HG03442 (cell line): ENCODE results near the gene NPAT.
"Not testable (repeated sequence)": the region's sequence is repeated elsewhere in the genome, so short reads cannot be mapped to it uniquely, and the experiment has no call there.

Source experiments
- ATAC-seq: cut with Tn5 transposase; IDR thresholded peaks from one replicate; pipeline ENCODE4 v1.9.1; 2021; ENCODE audit warnings: mild to moderate bottlenecking, moderate library complexity; ENCODE audit not compliant: unreplicated experiment

Gene NPAT

DNA sequence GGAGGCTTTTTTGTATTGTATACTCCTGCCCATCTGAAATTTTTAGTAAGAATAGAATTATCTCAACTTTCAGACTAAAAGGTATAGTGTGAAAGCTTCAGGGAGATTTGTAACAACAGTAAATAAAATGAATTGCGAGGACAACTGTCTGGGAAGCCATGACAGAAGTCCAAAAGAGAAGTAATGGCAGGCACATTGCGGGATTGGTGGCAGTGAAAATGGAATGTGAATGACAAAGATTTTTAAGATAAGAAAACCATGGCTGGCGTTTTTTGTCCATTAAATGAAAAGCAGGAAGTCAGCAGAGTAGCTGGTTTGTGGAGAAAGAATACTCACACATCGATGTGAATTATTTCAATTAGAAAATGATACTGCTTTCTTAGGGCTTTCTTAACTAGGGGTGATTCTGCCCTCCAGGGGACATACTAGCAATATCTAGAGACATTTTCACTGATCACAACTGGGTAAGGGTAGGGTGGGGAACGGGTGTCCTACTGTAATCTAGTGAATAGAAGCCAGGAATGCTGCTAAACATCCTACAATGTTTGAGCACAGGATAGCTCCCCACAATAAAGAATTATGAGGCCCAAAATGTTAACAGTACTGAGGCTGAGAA lies 1.6 kb downstream of the NPAT start:
- ATAC-seq = no peak

DNA sequence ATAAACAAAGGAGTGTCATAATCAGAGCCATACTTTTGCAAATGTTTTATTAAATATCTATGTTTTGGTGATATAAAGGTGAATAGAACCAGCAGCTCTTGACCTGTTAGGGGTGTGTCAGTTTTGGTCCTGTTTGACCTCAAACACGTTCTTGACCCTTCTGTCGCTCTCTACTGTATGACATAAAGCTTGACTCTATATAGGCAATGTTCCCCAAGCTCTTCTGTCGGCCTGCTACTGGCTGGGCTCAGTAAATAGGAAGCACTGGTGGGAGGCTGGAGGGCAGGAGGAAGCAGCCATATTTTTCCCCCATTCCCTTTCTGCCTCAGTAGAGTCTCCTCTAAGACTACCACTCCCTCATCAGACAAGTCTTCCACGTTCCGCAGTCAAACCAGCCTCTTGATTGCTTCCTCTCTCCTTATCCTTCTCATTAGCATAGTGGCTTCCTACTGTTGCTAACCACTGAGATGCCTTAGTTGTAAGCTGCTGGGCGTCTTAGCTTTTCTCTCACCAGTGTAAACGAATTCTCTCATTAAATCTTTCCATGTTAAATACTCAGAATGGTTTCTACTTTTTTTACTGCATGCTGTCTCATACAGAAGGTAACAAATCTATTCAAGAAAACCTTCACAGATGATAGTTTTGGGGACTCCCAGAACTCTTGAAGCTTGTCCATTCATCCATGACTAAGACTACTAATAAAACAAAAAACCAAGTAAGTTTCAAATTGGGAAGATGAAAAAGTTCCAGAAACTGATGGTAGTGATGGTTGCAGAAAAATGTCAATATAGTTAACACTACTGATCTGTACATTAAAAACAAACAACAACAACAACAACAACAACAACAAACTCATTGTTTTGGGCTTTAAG lies 3.3 kb downstream of the NPAT start:
- no peak for ATAC-seq

GRCh38 chr11:108218455-108218854 lies 4.0 kb downstream of the NPAT start:
- no peak for ATAC-seq

DNA sequence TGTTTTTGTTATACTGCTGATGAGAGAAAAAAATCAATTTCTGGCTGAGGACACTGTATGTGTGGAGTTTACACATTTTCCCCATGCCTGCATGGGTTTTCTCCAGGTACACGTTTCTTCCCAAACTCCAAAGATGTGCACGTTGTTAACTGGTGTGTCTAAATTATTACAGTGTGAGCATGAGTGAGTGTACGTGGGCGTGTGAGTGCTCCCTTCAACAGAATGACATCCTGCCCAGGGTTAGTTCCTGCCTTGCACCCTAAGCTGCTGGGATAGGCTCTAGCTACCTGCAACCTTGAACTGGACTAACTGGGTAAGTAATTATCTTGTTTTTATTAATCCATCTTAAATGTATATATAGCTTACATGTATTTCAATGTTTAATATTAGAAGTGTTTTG lies 5.5 kb downstream of the NPAT start:
- ATAC-seq = no peak

DNA sequence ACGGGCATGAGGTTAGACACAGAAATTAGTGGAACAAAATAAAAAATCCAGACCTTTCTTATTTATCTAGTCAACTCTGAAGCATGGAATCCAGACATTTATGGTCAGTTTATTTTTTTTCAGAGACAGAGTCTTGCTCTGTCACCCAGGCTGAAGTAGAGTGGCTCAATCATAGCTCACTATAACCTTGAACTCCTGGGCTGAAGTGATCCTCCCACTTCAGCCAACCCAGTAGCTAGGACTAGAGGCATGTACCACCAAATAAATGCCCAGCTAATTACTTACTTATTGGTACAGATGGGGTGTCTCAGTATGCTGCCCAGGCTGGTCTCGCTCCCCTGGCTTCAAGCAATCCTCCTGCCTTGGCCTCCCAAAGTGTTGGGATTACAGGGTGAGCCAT lies 8.7 kb downstream of the NPAT start:
- ATAC-seq = no peak

DNA sequence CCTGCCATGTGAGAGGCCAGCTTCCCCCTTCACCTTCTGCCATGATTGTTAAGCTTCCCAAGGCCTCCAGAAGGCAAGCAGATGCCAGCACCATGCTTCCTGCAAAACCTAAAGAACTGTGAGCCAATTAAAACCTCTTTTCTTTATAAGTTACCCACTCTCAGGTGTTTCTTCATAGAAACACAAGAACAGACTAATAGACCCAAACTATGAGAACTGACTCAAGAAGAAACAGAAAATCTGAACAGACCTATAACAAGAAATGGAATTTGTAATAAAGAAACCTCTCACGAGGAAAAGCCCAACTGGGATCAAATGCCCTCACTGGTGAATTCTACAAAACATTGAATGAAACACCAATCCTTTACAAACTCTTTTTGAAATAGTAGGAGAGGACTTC lies 12.0 kb downstream of the NPAT start:
- no peak for ATAC-seq

DNA sequence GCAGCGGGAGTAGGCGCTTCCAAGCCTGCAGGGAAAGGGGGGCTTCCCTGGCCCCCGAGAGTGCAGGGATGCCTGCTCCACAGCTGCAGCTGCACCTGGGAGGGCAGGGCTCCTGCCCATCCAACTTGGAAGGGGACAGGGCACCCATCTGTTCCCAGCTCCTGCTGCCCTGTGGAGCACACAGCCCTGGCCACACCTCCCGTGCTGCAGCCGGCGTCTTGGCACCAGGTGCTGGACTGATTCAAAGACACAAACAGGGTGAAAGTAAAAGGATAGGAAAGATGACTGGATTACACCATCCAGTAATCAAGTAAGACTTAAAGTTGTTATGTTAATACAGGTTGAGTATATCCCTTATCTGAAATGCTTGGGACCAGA lies 14.8 kb downstream of the NPAT start:
- ATAC-seq = no peak

GRCh38 chr11:108206969-108207682 lies 15.3 kb downstream of the NPAT start:
- ATAC-seq = no peak

DNA sequence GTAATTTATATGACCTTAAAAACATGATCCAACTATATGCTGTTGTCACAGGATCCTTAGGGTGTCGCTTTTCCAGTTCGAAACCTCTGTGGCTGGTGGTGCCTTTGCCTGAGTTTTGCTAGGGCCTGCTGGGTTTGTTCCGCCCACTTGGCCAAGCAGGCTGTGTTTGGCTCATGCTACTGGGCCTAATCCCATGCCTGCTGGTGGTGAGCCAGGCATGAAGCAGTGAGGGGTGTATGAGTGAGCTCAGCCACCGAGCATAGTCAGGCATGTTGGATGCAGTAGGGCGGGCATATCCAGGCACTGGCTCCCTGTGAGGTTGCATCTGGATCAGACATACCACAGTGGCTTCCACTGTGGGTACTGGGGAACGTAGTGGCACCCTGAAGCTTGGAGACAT lies 16.3 kb downstream of the NPAT start:
- ATAC-seq = no peak

DNA sequence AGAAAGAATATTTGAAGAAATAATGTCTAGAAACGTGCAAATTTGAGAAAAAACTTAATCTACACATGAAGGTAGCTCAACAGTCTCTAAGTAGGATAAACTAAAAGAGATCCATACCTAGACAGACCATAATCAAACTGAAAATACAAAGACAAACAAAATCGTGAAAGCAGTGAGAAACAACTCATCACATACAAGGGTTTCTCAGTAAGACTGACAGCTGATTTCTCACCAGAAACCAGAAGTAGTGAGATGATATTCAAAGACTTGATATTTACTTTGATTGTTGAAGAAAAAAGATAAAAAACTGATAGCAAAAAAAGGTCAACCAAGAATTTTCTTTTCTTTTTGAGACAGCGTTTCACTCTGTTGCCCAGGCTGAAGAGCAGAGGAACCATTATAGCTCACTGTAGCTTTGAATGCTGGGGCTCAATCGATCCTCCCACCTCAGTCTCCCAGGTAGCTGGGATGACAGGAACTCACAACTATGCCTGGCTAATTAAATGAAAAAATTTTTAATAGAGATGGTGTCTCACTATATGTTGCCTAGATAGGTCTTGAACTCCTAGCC lies 17.4 kb downstream of the NPAT start:
- ATAC-seq = no peak

GRCh38 chr11:108204376-108204775 lies 18.1 kb downstream of the NPAT start:
- ATAC-seq = no peak

DNA sequence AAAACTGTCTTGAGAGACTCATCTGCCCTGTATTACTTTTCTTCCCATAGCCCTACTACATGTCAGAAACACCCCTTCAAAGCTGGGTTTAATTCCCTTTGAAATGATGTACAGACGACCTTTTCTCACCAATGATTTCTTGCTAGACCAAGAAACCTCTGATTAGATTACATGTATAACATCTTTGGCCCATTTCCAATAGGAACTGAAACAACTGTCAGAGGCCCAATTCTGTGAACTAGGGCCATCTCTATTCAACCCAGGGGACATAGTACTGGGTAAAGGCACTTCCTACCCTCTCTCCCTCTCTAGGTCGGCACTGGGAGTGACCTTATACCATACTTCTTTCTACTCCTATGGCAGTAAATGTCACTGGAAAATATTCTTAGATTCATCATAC lies 19.4 kb downstream of the NPAT start:
- no peak for ATAC-seq

GRCh38 chr11:108199446-108200321 lies 22.8 kb downstream of the NPAT start:
- ATAC-seq = peak; percentile 86

DNA sequence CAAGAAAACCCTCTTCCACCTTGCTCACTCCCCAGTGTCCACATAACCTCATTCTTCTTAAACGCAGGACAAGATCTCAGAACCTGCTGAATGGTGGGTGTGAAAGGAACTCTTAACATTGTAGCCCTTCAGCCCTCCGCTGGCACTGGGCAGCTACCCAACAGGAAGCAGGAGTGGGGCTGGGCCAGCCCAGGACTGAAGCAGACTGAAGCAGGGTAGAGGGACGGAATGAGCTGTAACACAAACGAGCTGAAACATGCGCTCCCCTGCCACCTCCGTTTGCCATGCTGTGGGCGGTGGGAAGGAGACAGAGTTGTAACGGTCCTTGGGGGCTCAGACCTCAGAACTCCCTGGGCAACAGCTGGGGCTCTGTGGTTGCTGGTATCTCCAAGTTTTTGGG lies 23.6 kb downstream of the NPAT start:
- ATAC-seq = no peak

DNA sequence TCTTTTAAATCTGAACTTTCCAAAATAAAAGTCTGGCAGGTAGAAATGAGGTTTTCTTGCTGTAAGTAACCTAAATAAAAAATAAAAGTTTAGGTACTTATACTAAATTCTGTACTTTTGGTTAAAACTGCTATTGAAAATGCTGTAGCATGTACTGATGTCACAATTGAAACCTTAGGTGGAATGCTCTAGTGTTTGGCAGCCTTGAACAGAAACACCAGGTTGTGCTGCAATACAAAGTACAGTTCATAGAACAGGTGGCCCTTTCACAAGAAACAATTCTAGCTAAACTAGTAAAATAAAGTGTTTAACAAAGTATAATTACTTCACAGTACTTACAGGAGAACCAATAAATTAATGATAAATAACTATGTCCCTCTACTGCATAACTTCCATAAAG lies 25.1 kb downstream of the NPAT start:
- no peak for ATAC-seq

DNA sequence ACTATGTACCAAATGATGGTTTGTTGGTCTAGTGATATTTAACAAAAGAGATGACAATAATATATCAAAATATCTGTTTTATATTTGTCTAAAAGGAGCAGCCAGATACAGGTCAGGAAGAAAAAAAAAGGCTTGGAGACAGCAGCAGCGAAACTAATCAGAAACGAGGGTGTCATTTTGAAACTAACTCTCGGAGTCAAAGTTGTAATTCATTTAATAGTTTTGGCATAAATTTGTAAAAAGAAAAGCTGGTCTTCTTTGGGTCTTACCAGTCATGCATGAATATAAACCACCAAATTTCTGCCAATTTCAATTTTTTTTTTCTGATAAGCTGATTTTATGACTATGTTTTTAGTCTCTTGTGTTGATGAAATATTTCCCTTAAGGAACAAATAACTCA lies 25.5 kb downstream of the NPAT start:
- no peak for ATAC-seq

GRCh38 chr11:108193725-108194124 lies 28.7 kb downstream of the NPAT start:
- ATAC-seq = no peak

GRCh38 chr11:108177570-108177969 lies 44.9 kb downstream of the NPAT start:
- no peak for ATAC-seq

DNA sequence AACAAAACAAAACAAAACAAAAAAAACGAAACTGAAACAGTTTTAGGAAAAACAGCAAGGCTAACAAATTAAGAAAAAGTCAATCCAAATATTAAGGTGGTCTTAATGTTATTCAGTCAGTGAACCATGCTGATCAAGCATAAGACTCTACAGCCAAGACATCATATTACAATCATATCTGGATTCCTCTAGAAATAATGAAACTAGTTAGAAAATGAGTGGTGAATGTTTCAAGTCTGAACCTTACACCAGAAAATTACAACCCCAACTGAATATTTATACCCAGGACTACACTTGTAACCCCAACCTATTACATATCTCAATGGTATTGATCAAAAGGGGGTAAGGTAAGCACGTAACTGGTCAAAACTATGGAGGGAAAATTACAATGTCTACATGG lies 52.3 kb downstream of the NPAT start:
- ATAC-seq = no peak

GRCh38 chr11:108167624-108168023 lies 54.8 kb downstream of the NPAT start:
- ATAC-seq = no peak

DNA sequence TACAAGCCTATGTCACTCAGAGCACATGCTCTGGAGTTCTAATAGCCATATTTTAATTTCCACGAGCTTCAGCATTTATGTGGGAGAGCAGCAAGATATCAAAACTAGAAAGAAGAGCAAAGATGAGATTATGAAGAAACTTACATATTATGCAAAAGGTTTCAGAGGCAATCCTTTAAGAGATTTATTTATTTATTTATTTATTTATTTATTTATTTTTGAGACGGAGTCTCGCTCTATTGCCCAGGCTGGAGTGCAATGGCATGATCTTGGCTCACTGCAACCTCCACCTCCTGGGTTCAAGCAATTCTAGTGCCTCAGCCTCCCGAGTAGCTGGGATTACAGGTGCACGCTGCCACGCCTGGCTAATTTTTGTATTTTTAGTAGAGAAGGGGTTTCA lies 59.6 kb downstream of the NPAT start:
- ATAC-seq = not testable (repeated sequence)
